ENCODE measurements around the gene DPP10.

Gene DPP10

GRCh38 chr2:115757286-115757685, 1314.8 kb downstream of the DPP10 start:
- intact Hi-C loops (cut with DNase I), result no loop called here
- DNase-seq, result peak in 1 of 10 donors; percentile 26

- no peak for DNase-seq
These were observed 1321.2 kb downstream of the DPP10 start for GRCh38 chr2:115763601-115764000.

GRCh38 chr2:115771516-115771915, 1329.1 kb downstream of the DPP10 start:
- no peak for DNase-seq
- intact Hi-C loops (cut with DNase I), result no loop called here

More at GRCh38 chr2:115763601-115764000, 1321.2 kb downstream of the DPP10 start:
- intact Hi-C loops (cut with DNase I), result no loop called here

- intact Hi-C loops (cut with DNase I), result no loop called here
- no peak for DNase-seq
These were observed 1331.9 kb downstream of the DPP10 start for GRCh38 chr2:115774361-115774760.

GRCh38 chr2:115779085-115779632, 1336.7 kb downstream of the DPP10 start:
- DNase-seq, result no peak
- intact Hi-C loops (cut with DNase I), result no loop called here

- DNase-seq, result no peak
- intact Hi-C loops (cut with DNase I), result no loop called here
These were observed 1339.8 kb downstream of the DPP10 start for GRCh38 chr2:115782286-115782685.

- intact Hi-C loops (cut with DNase I), result no loop called here
- no peak for DNase-seq
These were observed 1353.6 kb downstream of the DPP10 start for GRCh38 chr2:115796078-115796477.

GRCh38 chr2:115807276-115807675, 1364.8 kb downstream of the DPP10 start:
- no peak for DNase-seq
- intact Hi-C loops (cut with DNase I), result no loop called here

GRCh38 chr2:115825912-115826311, 1383.5 kb downstream of the DPP10 start:
- intact Hi-C loops (cut with DNase I), result no loop called here
- no peak for DNase-seq

GRCh38 chr2:115833196-115833595, 1390.8 kb downstream of the DPP10 start:
- no peak for DNase-seq
- intact Hi-C loops (cut with DNase I), result no loop called here

- intact Hi-C loops (cut with DNase I), result no loop called here
- DNase-seq, result no peak
These were observed 1396.1 kb downstream of the DPP10 start for GRCh38 chr2:115838539-115838938.

- intact Hi-C loops (cut with DNase I), result no loop called here
- no peak for DNase-seq
These were observed 1399.9 kb downstream of the DPP10 start for GRCh38 chr2:115842306-115842705.

- intact Hi-C loops (cut with DNase I), result no loop called here
- peak in 2 of 10 donors; percentile 57 to 62 for DNase-seq
These were observed 1405.8 kb downstream of the DPP10 start for GRCh38 chr2:115848192-115848591.

- intact Hi-C loops (cut with DNase I), result no loop called here
- no peak for DNase-seq
These were observed 1424.6 kb downstream of the DPP10 start for GRCh38 chr2:115867024-115867423.

GRCh38 chr2:115874427-115874826, 1432.0 kb downstream of the DPP10 start:
- no peak for DNase-seq
- intact Hi-C loops (cut with DNase I), result no loop called here

GRCh38 chr2:115880558-115880957, 1438.1 kb downstream of the DPP10 start:
- intact Hi-C loops (cut with DNase I), result no loop called here
- DNase-seq, result no peak

- intact Hi-C loops (cut with DNase I), result no loop called here
These were observed 1444.9 kb downstream of the DPP10 start for GRCh38 chr2:115887209-115887776.

More at GRCh38 chr2:115887209-115887776, 1444.9 kb downstream of the DPP10 start:
- DNase-seq, result no peak
